HG02973 (cell line): ENCODE data around the gene GCK.
"Not testable (repeated sequence)": the region's sequence is repeated elsewhere in the genome, so short reads cannot be mapped to it uniquely, and the experiment has no call there.

Experiments used
- ATAC-seq: cut with Tn5 transposase; IDR thresholded peaks from one replicate; pipeline ENCODE4 v1.9.1; 2021; ENCODE audit warnings: moderate library complexity; ENCODE audit not compliant: unreplicated experiment

GCK gene

GRCh38 chr7:44210107-44210506 is 20.9 kb upstream of the GCK start:
- ATAC-seq = no peak

- ATAC-seq = no peak
Measured at GRCh38 chr7:44208085-44208484, 18.8 kb upstream of the GCK start.

GRCh38 chr7:44206008-44206407 is 16.8 kb upstream of the GCK start:
- ATAC-seq = no peak

GRCh38 chr7:44201813-44202212 is 12.6 kb upstream of the GCK start:
- ATAC-seq = no peak

GRCh38 chr7:44200699-44201461 is 11.6 kb upstream of the GCK start, which contains the start of gene YKT6:
TSS of gene YKT6 (plus strand) at chr7:44200978. CDS start at chr7:44201136, 158 bp downstream.
- ATAC-seq = peak; percentile 98

GRCh38 chr7:44200163-44200562 is 10.9 kb upstream of the GCK start:
- not testable (repeated sequence) for ATAC-seq

GRCh38 chr7:44197474-44197873 is 8.2 kb upstream of the GCK start:
- no peak for ATAC-seq

- ATAC-seq = no peak
Measured at GRCh38 chr7:44196450-44196872, 7.2 kb upstream of the GCK start.

GRCh38 chr7:44195889-44196288 is 6.7 kb upstream of the GCK start:
- ATAC-seq = no peak

GRCh38 chr7:44194562-44195145 is 5.4 kb upstream of the GCK start:
- ATAC-seq = no peak

GRCh38 chr7:44194069-44194468 is 4.8 kb upstream of the GCK start:
- ATAC-seq = no peak

GRCh38 chr7:44193011-44193802 is 4.0 kb upstream of the GCK start:
- no peak for ATAC-seq

- no peak for ATAC-seq
Measured at GRCh38 chr7:44191171-44191570, 1.9 kb upstream of the GCK start.

- no peak for ATAC-seq
Measured at GRCh38 chr7:44189993-44190872, 994 bp upstream of the GCK start.

- no peak for ATAC-seq
Measured at GRCh38 chr7:44188480-44189225, 586 bp downstream of the GCK start.

GRCh38 chr7:44187636-44188416 is 1.4 kb downstream of the GCK start:
- ATAC-seq = no peak

GRCh38 chr7:44186736-44187135 is 2.5 kb downstream of the GCK start:
- no peak for ATAC-seq

- ATAC-seq = no peak
Measured at GRCh38 chr7:44185729-44186128, 3.5 kb downstream of the GCK start.

GRCh38 chr7:44184873-44185446 is 4.3 kb downstream of the GCK start:
- no peak for ATAC-seq
